ENCODE data around the gene DNAJC18.

GRCh38 chr5:139417214-139417613, 22.1 kb downstream of the DNAJC18 start:
- TF ChIP-seq CTCF (IDR thresholded peaks at IDR 0.05; ENCODE audit: low read length): no peak
- no peak for TF ChIP-seq EZH2 (IDR thresholded peaks at IDR 0.05; ENCODE audit: borderline replicate concordance, low read length)

Measured in OCI-LY1 (cell line).